ENCODE data around the gene TNS1.

DNA sequence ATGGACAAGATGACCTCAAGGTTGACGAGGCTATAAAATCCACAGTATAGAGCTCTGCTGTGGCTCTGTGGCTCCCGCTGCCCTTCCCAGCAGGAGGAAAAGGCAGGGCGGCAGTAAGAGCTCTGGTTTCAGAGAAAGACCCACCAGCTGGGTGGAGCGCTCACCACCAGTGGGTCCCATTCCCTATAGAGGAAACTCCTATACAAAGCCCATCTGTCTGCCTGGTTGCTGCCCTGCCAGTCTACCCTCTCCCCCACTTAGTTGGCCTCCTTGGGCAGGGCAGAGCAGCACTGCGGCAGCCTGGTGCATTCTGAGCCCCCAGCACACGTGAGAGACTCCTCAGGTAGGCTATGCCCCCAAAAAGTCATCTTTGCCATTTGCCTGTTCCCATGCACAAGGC is 26.5 kb downstream of the TNS1 start:
- no peak for TF ChIP-seq CTCF (IDR thresholded peaks at IDR 0.05)
- TF ChIP-seq POLR2A (IDR thresholded peaks at IDR 0.05): no peak

Data from lower leg skin (tissue), 3 donors.